Endothelial cell of umbilical vein (primary cell): Measurements from ENCODE around the gene SYCP2. TPM values are rescaled to one million over a fixed set of nuclear protein-coding genes. Genes with fewer than 3 reads are reported as not detected.

Experiments used
- BruUV-seq: library from RNA; stranded (reverse); fragments of 400-500 nt; replicated peaks from 2 replicates; lab custom pipeline; 2021; lab: Mats Ljungman, UMichigan
- CTCF ChIA-PET: fragments of 300-600, 350-600 bp; sonication (Branson Sonifier 250); formaldehyde crosslinking; loops from one replicate; lab custom pipeline; 2021; ENCODE audit warnings: antibody characterized with exemption, inconsistent platforms; lab: Charles Lee
- POLR2A ChIA-PET: fragments of 300-600, 350-600 bp; sonication (Branson Sonifier 250); formaldehyde crosslinking; loops from one replicate; lab custom pipeline; 2021; ENCODE audit warnings: antibody characterized with exemption, inconsistent platforms; lab: Charles Lee
- DNase-seq: peaks from one replicate; pipeline ENCODE4 v3.0.0-alpha.2; 2011; ENCODE audit warnings: low read depth, low spot score
- FAIRE-seq: peaks from 2 replicates; lab custom pipeline; 2011; peaks lifted over from hg19 to GRCh38; lab: Jason Lieb, UNC
- H2AFZ ChIP-seq: 2 replicates; pipeline ENCODE4 v1.6.0; 2012; ENCODE audit warnings: low read depth, low read length, control low read depth, inconsistent platforms
- H3K27ac ChIP-seq: 2 replicates; pipeline ENCODE4 v1.5.1; 2011; ENCODE audit warnings: low read depth, mild to moderate bottlenecking, control low read depth, low read length, moderate library complexity; ENCODE audit not compliant: insufficient read depth
- H3K27me3 ChIP-seq, 2 experiments: 2 replicates each; pipeline versions ENCODE4 v1.6.0 to v1.6.1; 2011; ENCODE audit warnings: low read length in 2 of 2, mixed read lengths in 1 of 2; ENCODE audit not compliant: control insufficient read depth in 2 of 2, insufficient read depth in 2 of 2
- H3K36me3 ChIP-seq, 2 experiments: 2 replicates in 1 of 2; 3 replicates in 1 of 2; pipeline ENCODE4 v1.5.1; 2011; ENCODE audit warnings: low read length in 2 of 2, mild to moderate bottlenecking in 1 of 2, moderate library complexity in 1 of 2; ENCODE audit not compliant: control insufficient read depth in 2 of 2, insufficient read depth in 2 of 2; ENCODE audit errors: extremely low read depth in 1 of 2
- H3K4me1 ChIP-seq: 3 replicates; pipeline ENCODE4 v1.5.1; 2011; ENCODE audit warnings: mild to moderate bottlenecking, low read length; ENCODE audit not compliant: control insufficient read depth, insufficient read depth; ENCODE audit errors: extremely low read depth
- H3K4me2 ChIP-seq: 2 replicates; pipeline ENCODE4 v1.6.1; 2011; ENCODE audit warnings: low read length, control low read depth, mixed read lengths; ENCODE audit not compliant: insufficient read depth
- H3K4me3 ChIP-seq, 3 experiments: fragments of 200-600 bp in 1 of 3; sonication (generic), shearing (Covaris generic) in 1 of 3; replicated peaks in 1 of 3; 2 replicates each; pipeline ENCODE4 v1.5.1; 2011 to 2016; ENCODE audit warnings: control low read depth in 3 of 3, low read length in 3 of 3, mild to moderate bottlenecking in 2 of 3, inconsistent platforms in 1 of 3, low read depth in 1 of 3, moderate library complexity in 1 of 3; ENCODE audit not compliant: insufficient read depth in 1 of 3
- H3K79me2 ChIP-seq: 2 replicates; pipeline ENCODE4 v1.6.0; 2012; ENCODE audit warnings: low read length, inconsistent platforms; ENCODE audit not compliant: control insufficient read depth, insufficient read depth
- H3K9ac ChIP-seq: replicated peaks from 2 replicates; pipeline ENCODE3; 2011; ENCODE audit warnings: low read length, control low read depth; ENCODE audit not compliant: insufficient read depth; ENCODE audit errors: extremely low read depth
- H3K9me1 ChIP-seq: replicated peaks from 3 replicates; pipeline ENCODE4 v1.6.0; 2011; ENCODE audit warnings: mild to moderate bottlenecking, low read length; ENCODE audit not compliant: control insufficient read depth, insufficient read depth; ENCODE audit errors: extremely low read depth
- H3K9me3 ChIP-seq: replicated peaks from 2 replicates; pipeline ENCODE4 v1.5.1; 2012; ENCODE audit warnings: low read length, inconsistent platforms; ENCODE audit not compliant: control insufficient read depth, insufficient read depth
- H4K20me1 ChIP-seq: replicated peaks from 2 replicates; pipeline ENCODE3; 2011; ENCODE audit warnings: mild to moderate bottlenecking, low read length; ENCODE audit not compliant: control insufficient read depth, insufficient read depth; ENCODE audit errors: extremely low read depth
- EZH2 ChIP-seq: IDR thresholded peaks from 2 replicates; pipeline ENCODE4 v1.6.1; 2012; ENCODE audit warnings: borderline replicate concordance, low read depth, mild to moderate bottlenecking, moderate library complexity, low read length, inconsistent platforms; ENCODE audit not compliant: severe bottlenecking
- FOS ChIP-seq: IDR thresholded peaks from 2 replicates; pipeline ENCODE4 v1.6.1; 2011; ENCODE audit warnings: mild to moderate bottlenecking, low read length, moderate library complexity, borderline replicate concordance; ENCODE audit not compliant: insufficient read depth
- GATA2 ChIP-seq: IDR thresholded peaks from 2 replicates; pipeline ENCODE4 v1.7.0; 2011; ENCODE audit warnings: low read depth, mild to moderate bottlenecking, moderate library complexity, mixed read lengths, low read length; ENCODE audit not compliant: insufficient read length, insufficient read depth
- JUN ChIP-seq: IDR thresholded peaks from 2 replicates; pipeline ENCODE4 v1.6.1; 2011; ENCODE audit warnings: borderline replicate concordance, low read depth; ENCODE audit not compliant: insufficient read length, insufficient read depth
- MYC ChIP-seq: IDR thresholded peaks from one replicate; pipeline ENCODE4 v1.6.1; 2011; ENCODE audit warnings: mild to moderate bottlenecking, low read depth, low read length
- POLR2A ChIP-seq: IDR thresholded peaks from 2 replicates; pipeline ENCODE4 v1.6.1; 2012; ENCODE audit warnings: low read depth, mild to moderate bottlenecking, control low read depth, low read length
- POLR2AphosphoS5 ChIP-seq: IDR thresholded peaks from 2 replicates; pipeline ENCODE4 v1.6.1; 2012; ENCODE audit warnings: low read depth, mild to moderate bottlenecking, control low read depth, low read length, moderate library complexity; ENCODE audit not compliant: insufficient read depth
- dilution Hi-C: fragments of 300-500 bp; cut with MboI; formaldehyde crosslinking; loops from one replicate; pipeline ENCODE4 v1.15.0; 2019; ENCODE audit warnings: low sequenced_read_pairs; ENCODE audit not compliant: extremely low pct_ligation_motif_present
- intact Hi-C: fragments of 100-400 bp; cut with micrococcal nuclease; formaldehyde crosslinking; loops from one replicate; pipeline ENCODE4 v1.10.0; 2022
- polyA plus RNA-seq, 4 experiments: library from polyadenylated mRNA; depleted of rRNA in 3 of 4; stranded (reverse) in 3 of 4; unstranded in 1 of 4; fragments of >200 nt; gene quantifications; 2 replicates each; pipeline versions ENCODE4 v1.2.1 to v1.2.3, GENCODE V29; 2011 to 2012; ENCODE audit warnings: missing spikeins in 1 of 4
- total RNA-seq: library from RNA; stranded (reverse); gene quantifications from 2 replicates; pipeline ENCODE4 v1.2.3, GENCODE V29; 2021
- TF ChIP-seq, protein P1 (sequence below): IDR thresholded peaks from 2 replicates; pipeline ENCODE4 v1.6.1; 2011; ENCODE audit not compliant: insufficient read depth, insufficient read length
- TF ChIP-seq, protein P2 (sequence below), 2 donors: IDR thresholded peaks; 1 replicate in 1 of 2; 2 replicates in 1 of 2; pipeline ENCODE4 v1.5.1; 2011; ENCODE audit warnings: low read length in 2 of 2, mild to moderate bottlenecking in 2 of 2, moderate library complexity in 2 of 2, control low read depth in 1 of 2, inconsistent platforms in 1 of 2, low read depth in 1 of 2; ENCODE audit not compliant: insufficient read depth in 1 of 2; ENCODE audit errors: extremely low read depth in 1 of 2

SYCP2 gene
- total and polyA plus RNA-seq, 2 donors (not counting 3 experiments of a cell fraction or from before 2014, with no cell fraction given) = 0.07 to 0.35 TPM

DNA sequence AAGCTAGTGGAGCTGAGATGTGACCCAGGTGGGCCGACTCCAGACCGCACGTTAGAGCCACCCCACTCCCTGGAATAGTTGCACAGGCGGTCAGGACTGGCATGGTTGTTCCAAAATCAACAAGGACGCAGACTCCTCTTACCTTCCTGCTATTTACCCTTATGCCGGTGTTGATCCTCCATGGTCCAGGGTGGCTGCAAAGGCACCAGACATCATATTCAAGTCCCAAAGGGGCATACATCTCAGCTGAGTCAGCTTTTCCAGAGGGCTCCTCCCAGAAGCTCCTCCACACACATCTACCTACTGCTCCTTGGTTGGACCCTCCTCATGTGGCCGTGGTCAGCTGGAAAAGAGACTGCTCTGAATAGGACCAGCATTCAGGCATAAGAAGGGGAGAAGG, 112.2 kb downstream of the SYCP2 start:
- no peak overlapping the region for H3K27ac ChIP-seq
- POLR2A ChIA-PET = no interaction called here
- no peaks in the 10 kb centered on the region for H3K36me3 ChIP-seq
- H3K9me3 ChIP-seq = no peaks in the 10 kb centered on the region
- no peaks in the 10 kb centered on the region for H4K20me1 ChIP-seq
- DNase-seq (no peak), FAIRE-seq (no peak)
- no peaks in the 10 kb centered on the region for H3K4me1 ChIP-seq
- intact Hi-C loops (no loop called here), dilution Hi-C loops (no loop called here)
- TF ChIP-seq JUN (no peak), MYC (no peak), EZH2 (no peak), POLR2A (no peak), GATA2 (no peak), FOS (no peak), POLR2AphosphoS5 (no peak)
- TF ChIP-seq, protein P1, sequence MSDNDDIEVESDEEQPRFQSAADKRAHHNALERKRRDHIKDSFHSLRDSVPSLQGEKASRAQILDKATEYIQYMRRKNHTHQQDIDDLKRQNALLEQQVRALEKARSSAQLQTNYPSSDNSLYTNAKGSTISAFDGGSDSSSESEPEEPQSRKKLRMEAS = no peak
- TF ChIP-seq, protein P2, sequence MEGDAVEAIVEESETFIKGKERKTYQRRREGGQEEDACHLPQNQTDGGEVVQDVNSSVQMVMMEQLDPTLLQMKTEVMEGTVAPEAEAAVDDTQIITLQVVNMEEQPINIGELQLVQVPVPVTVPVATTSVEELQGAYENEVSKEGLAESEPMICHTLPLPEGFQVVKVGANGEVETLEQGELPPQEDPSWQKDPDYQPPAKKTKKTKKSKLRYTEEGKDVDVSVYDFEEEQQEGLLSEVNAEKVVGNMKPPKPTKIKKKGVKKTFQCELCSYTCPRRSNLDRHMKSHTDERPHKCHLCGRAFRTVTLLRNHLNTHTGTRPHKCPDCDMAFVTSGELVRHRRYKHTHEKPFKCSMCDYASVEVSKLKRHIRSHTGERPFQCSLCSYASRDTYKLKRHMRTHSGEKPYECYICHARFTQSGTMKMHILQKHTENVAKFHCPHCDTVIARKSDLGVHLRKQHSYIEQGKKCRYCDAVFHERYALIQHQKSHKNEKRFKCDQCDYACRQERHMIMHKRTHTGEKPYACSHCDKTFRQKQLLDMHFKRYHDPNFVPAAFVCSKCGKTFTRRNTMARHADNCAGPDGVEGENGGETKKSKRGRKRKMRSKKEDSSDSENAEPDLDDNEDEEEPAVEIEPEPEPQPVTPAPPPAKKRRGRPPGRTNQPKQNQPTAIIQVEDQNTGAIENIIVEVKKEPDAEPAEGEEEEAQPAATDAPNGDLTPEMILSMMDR (IDR thresholded peaks at IDR 0.05; ENCODE audit: extremely low read depth in 1 of 2, insufficient read depth in 1 of 2, low read depth in 1 of 2, low read length in 2 of 2) = no peak
- no peak overlapping the region for H3K4me3 ChIP-seq
- no peaks in the 10 kb centered on the region for H3K9me1 ChIP-seq
- H3K27me3 ChIP-seq = no peaks in the 10 kb centered on the region
- H3K79me2 ChIP-seq = no peaks in the 10 kb centered on the region
- CTCF ChIA-PET = no interaction called here
- H3K4me2 ChIP-seq = no peak overlapping the region
- H2AFZ ChIP-seq = no peak overlapping the region
- no TSS peak for BruUV-seq
- no peak overlapping the region for H3K9ac ChIP-seq
